Thoracic aorta (tissue), 2 donors: Measurements from ENCODE around the gene PGAP3. TPM values are rescaled to one million over a fixed set of nuclear protein-coding genes. Genes with fewer than 3 reads are reported as not detected.

ENCODE experiments used
- ATAC-seq: fragments of 150-250 bp; one replicate; pipeline ENCODE4 v1.8.0; 2017; ENCODE audit warnings: low read depth; ENCODE audit not compliant: insufficient number of reproducible peaks, low FRiP score
- DNase-seq: peaks from one replicate; pipeline ENCODE4 v3.0.0-alpha.2; 2020; ENCODE audit warnings: low spot score
- H3K27ac ChIP-seq, 2 donors: fragments of 200-600 bp; sonication (generic); 1 replicate in 1 of 2; 2 replicates in 1 of 2; pipeline ENCODE4 v1.5.1; 2016; ENCODE audit warnings: mild to moderate bottlenecking in 2 of 2, moderate library complexity in 2 of 2
- H3K27me3 ChIP-seq: fragments of 200-600 bp; sonication (generic); replicated peaks from 2 replicates; pipeline ENCODE4 v1.6.0; 2016; ENCODE audit warnings: mild to moderate bottlenecking; ENCODE audit not compliant: insufficient read depth
- H3K36me3 ChIP-seq: fragments of 200-600 bp; sonication (generic); one replicate; pipeline ENCODE4 v1.5.1; 2016
- H3K4me1 ChIP-seq, 2 donors: fragments of 200-600 bp; sonication (generic); 1 replicate in 1 of 2; 2 replicates in 1 of 2; pipeline versions ENCODE4 v1.5.1 to v1.6.0; 2016; ENCODE audit warnings: low read depth in 2 of 2, mild to moderate bottlenecking in 1 of 2; ENCODE audit not compliant: control insufficient read depth in 1 of 2
- H3K4me3 ChIP-seq: fragments of 200-600 bp; sonication (generic); 2 replicates; pipeline ENCODE4 v1.5.1; 2016; ENCODE audit warnings: mild to moderate bottlenecking
- H3K9me3 ChIP-seq: fragments of 200-600 bp; sonication (generic); 2 replicates; pipeline ENCODE4 v1.5.1; 2016
- CTCF ChIP-seq: fragments of 200-600 bp; sonication (generic); IDR thresholded peaks from one replicate; pipeline ENCODE4 v1.5.1; 2019; ENCODE audit warnings: antibody characterized with exemption
- total RNA-seq, 2 donors: library from RNA; depleted of rRNA; stranded (reverse); fragments of >200 nt; gene quantifications; one replicate each; pipeline versions ENCODE4 v1.1.0 to v1.2.3, GENCODE V29; 2016

The PGAP3 gene
- total RNA-seq, 2 donors from 2014 or later: 19.9 to 27.2 TPM

- H3K4me3 ChIP-seq: peak overlapping the region; percentile 69
- H3K4me1 ChIP-seq: peaks cover 22 to 67% of the 10 kb centered on the region in 2 donors
- H3K27ac ChIP-seq: peak overlapping the region; percentile 59 to 77
- no peaks in the 10 kb centered on the region for H3K9me3 ChIP-seq
- no peaks in the 10 kb centered on the region for H3K27me3 ChIP-seq
- no peaks in the 10 kb centered on the region for H3K36me3 ChIP-seq
- TF ChIP-seq CTCF: no peak
- no peak for DNase-seq
- ATAC-seq: peak; percentile 30
These were observed 21.6 kb downstream of the PGAP3 start for GRCh38 chr17:39666231-39666600.

- Histone ChIP-seq H3K9me3 (no peaks in the 10 kb centered on the region), H3K4me3 (no peak overlapping the region), H3K27me3 (no peaks in the 10 kb centered on the region), H3K36me3 (peaks cover 3% of the 10 kb centered on the region), H3K27ac (peak overlapping the region; percentile 59 to 77), H3K4me1 (peaks cover 22 to 65% of the 10 kb centered on the region in 2 donors)
- TF ChIP-seq CTCF: no peak
- no peak for DNase-seq
- no peak for ATAC-seq
These were observed 22.1 kb downstream of the PGAP3 start for GRCh38 chr17:39665642-39666224.

GRCh38 chr17:39664581-39665561 is 23.0 kb downstream of the PGAP3 start, which contains the start of gene TCAP:
TCAP (plus strand) TSS chr17:39665349; CDS start chr17:39665360, 11 bp downstream.
- no peaks in the 10 kb centered on the region for H3K27me3 ChIP-seq
- H3K36me3 ChIP-seq: peaks cover 10% of the 10 kb centered on the region
- no peaks in the 10 kb centered on the region for H3K9me3 ChIP-seq
- H3K27ac ChIP-seq: peak within 1 kb of the TSS; percentile 59 to 77
- peaks cover 22 to 65% of the 10 kb centered on the region in 2 donors for H3K4me1 ChIP-seq
- no peak for ATAC-seq
- TF ChIP-seq CTCF: no peak
- DNase-seq: no peak
- peak within 1 kb of the TSS; percentile 69 for H3K4me3 ChIP-seq

- H3K27ac ChIP-seq: peak overlapping the region; percentile 59 to 77
- no peak for TF ChIP-seq CTCF
- ATAC-seq: no peak
- no peak for DNase-seq
- peaks cover 16% of the 10 kb centered on the region for H3K36me3 ChIP-seq
- H3K4me3 ChIP-seq: no peak overlapping the region
- H3K4me1 ChIP-seq: peaks cover 22 to 65% of the 10 kb centered on the region in 2 donors
- no peaks in the 10 kb centered on the region for H3K27me3 ChIP-seq
- H3K9me3 ChIP-seq: no peaks in the 10 kb centered on the region
These were observed 23.9 kb downstream of the PGAP3 start for GRCh38 chr17:39663688-39664580.
